ENCODE measurements around the gene SLC22A23. TPM values are rescaled to one million over a fixed set of nuclear protein-coding genes. Genes with fewer than 3 reads are reported as not detected.

SLC22A23 gene
- polyA plus RNA-seq, 1 donor (not counting 4 experiments of a cell fraction or from before 2014, with no cell fraction given): 4.3 TPM

DNA sequence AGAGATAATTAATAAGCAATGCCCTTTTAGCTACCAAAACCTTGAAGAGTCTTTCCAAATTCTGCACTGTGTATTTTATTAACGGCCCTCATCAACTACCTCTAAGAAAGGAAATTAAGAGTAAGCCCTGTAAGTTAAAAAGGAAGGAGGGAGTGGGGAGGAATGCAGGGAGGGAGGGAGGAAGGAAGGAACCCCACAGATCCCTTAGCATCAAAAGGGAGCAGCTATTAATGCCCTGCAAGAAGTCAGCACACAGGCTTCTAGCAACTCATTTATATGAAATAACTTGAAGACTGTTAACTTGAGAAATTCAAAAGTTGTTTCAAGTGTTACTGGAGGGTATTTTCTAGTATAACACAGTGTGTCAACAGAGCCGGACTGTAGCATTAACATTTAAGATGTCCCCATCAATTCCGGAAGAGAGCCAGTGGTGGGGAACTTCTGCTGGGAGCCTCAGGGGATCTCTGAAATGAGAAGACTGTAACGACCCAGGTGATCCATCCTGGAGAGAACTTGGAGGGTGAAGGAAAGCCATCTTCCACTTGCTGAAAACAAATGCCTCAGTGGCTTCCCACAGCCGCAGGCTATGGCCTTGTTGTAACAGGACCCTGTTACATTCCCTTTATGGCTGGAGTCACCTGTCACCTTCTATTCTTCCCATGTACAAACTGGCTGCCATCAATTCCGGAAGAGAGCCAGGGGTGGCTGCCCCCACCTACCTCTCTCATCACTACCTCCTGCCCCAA is 33.2 kb downstream of the SLC22A23 start:
- H2AFZ ChIP-seq (ENCODE audit: control insufficient read depth, low read length): no peak overlapping the region
- no peak for FAIRE-seq

GRCh38 chr6:3422435-3423070 is 34.3 kb downstream of the SLC22A23 start:
- Histone ChIP-seq H4K20me1 (ENCODE audit: control insufficient read depth, extremely low read depth, insufficient read depth, low read length) (no peaks in the 10 kb centered on the region), H3K27ac (ENCODE audit: control insufficient read depth, insufficient read depth, low read length) (no peak overlapping the region), H3K9me3 (ENCODE audit: control insufficient read depth, low read depth, low read length) (no peaks in the 10 kb centered on the region), H2AFZ (ENCODE audit: control insufficient read depth, low read length) (no peak overlapping the region), H3K9me1 (ENCODE audit: control insufficient read depth, extremely low read depth, insufficient read depth, low read length) (peaks cover 4% of the 10 kb centered on the region), H3K36me3 (ENCODE audit: control insufficient read depth in 2 of 2, extremely low read depth in 1 of 2, insufficient read depth in 2 of 2, low read length in 2 of 2) (no peaks in the 10 kb centered on the region), H3K9ac (ENCODE audit: control insufficient read depth, extremely low read depth, insufficient read depth, low read length) (no peak overlapping the region), H3K4me2 (ENCODE audit: control insufficient read depth, extremely low read depth, insufficient read depth, low read depth, low read length) (no peak overlapping the region), H3K79me2 (ENCODE audit: control insufficient read depth, insufficient read depth, low read length) (no peaks in the 10 kb centered on the region), H3K27me3 (ENCODE audit: control insufficient read depth, extremely low read depth, insufficient read depth, low read length) (no peaks in the 10 kb centered on the region), H3K4me1 (ENCODE audit: control insufficient read depth, extremely low read depth, insufficient read depth, low read length) (peaks cover 41% of the 10 kb centered on the region), H3K4me3 (ENCODE audit: control insufficient read depth in 2 of 3, extremely low read depth in 1 of 3, insufficient read depth in 2 of 3, low read depth in 1 of 3, low read length in 3 of 3) (no peak overlapping the region)
- TF ChIP-seq EZH2 (IDR thresholded peaks at IDR 0.05; ENCODE audit: low read length): no peak
- TF ChIP-seq, protein P1, sequence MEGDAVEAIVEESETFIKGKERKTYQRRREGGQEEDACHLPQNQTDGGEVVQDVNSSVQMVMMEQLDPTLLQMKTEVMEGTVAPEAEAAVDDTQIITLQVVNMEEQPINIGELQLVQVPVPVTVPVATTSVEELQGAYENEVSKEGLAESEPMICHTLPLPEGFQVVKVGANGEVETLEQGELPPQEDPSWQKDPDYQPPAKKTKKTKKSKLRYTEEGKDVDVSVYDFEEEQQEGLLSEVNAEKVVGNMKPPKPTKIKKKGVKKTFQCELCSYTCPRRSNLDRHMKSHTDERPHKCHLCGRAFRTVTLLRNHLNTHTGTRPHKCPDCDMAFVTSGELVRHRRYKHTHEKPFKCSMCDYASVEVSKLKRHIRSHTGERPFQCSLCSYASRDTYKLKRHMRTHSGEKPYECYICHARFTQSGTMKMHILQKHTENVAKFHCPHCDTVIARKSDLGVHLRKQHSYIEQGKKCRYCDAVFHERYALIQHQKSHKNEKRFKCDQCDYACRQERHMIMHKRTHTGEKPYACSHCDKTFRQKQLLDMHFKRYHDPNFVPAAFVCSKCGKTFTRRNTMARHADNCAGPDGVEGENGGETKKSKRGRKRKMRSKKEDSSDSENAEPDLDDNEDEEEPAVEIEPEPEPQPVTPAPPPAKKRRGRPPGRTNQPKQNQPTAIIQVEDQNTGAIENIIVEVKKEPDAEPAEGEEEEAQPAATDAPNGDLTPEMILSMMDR (optimal IDR thresholded peaks at IDR 0.05 in 1 of 3, IDR thresholded peaks at IDR 0.05 in 1 of 3, conservative IDR thresholded peaks at IDR 0.05 in 1 of 3; ENCODE audit: extremely low read depth in 1 of 3, insufficient read depth in 2 of 3, low read length in 3 of 3): no peak
- no peak for FAIRE-seq
- dilution Hi-C loops (cut with MboI; ENCODE audit: extremely low pct_ligation_motif_present, low sequenced_read_pairs): loop anchor here (25.0 kb wide), 1 partner anchor 290 kb away; no protein-coding TSS in a partner anchor
- no peak for DNase-seq (ENCODE audit: low read depth, low spot score)

More for the DNA sequence above, 33.2 kb downstream of the SLC22A23 start:
- Histone ChIP-seq H3K79me2 (ENCODE audit: control insufficient read depth, insufficient read depth, low read length) (no peaks in the 10 kb centered on the region), H3K4me1 (ENCODE audit: control insufficient read depth, extremely low read depth, insufficient read depth, low read length) (peaks cover 44% of the 10 kb centered on the region), H4K20me1 (ENCODE audit: control insufficient read depth, extremely low read depth, insufficient read depth, low read length) (no peaks in the 10 kb centered on the region), H3K9me1 (ENCODE audit: control insufficient read depth, extremely low read depth, insufficient read depth, low read length) (peaks cover 4% of the 10 kb centered on the region), H3K27me3 (ENCODE audit: control insufficient read depth, extremely low read depth, insufficient read depth, low read length) (no peaks in the 10 kb centered on the region), H3K9me3 (ENCODE audit: control insufficient read depth, low read depth, low read length) (no peaks in the 10 kb centered on the region), H3K4me2 (ENCODE audit: control insufficient read depth, extremely low read depth, insufficient read depth, low read depth, low read length) (no peak overlapping the region), H3K27ac (ENCODE audit: control insufficient read depth, insufficient read depth, low read length) (no peak overlapping the region), H3K4me3 (ENCODE audit: control insufficient read depth in 2 of 3, extremely low read depth in 1 of 3, insufficient read depth in 2 of 3, low read depth in 1 of 3, low read length in 3 of 3) (no peak overlapping the region), H3K9ac (ENCODE audit: control insufficient read depth, extremely low read depth, insufficient read depth, low read length) (no peak overlapping the region), H3K36me3 (ENCODE audit: control insufficient read depth in 2 of 2, extremely low read depth in 1 of 2, insufficient read depth in 2 of 2, low read length in 2 of 2) (no peaks in the 10 kb centered on the region)
- DNase-seq (ENCODE audit: low read depth, low spot score): no peak
- dilution Hi-C loops (cut with MboI; ENCODE audit: extremely low pct_ligation_motif_present, low sequenced_read_pairs): loop anchor here (25.0 kb wide), 1 partner anchor 289 kb away; no protein-coding TSS in a partner anchor
- TF ChIP-seq, protein P1 (optimal IDR thresholded peaks at IDR 0.05 in 1 of 3, IDR thresholded peaks at IDR 0.05 in 1 of 3, conservative IDR thresholded peaks at IDR 0.05 in 1 of 3; ENCODE audit: extremely low read depth in 1 of 3, insufficient read depth in 2 of 3, low read length in 3 of 3): no peak
- no peak for TF ChIP-seq EZH2 (IDR thresholded peaks at IDR 0.05; ENCODE audit: low read length)

Data from keratinocyte (primary cell).